Body of pancreas (tissue), 4 donors: ENCODE data around the gene VPS33B. TPM values are rescaled to one million over a fixed set of nuclear protein-coding genes. Genes with fewer than 3 reads are reported as not detected.

ENCODE experiments used
- ATAC-seq: fragments of 150-250 bp; one replicate; pipeline ENCODE4 v1.9.1; 2016
- DNase-seq, 4 donors: peaks; one replicate each; pipeline ENCODE4 v3.0.0-alpha.2; 2019
- H3K27ac ChIP-seq, 4 donors: fragments of 200-600 bp; sonication (generic); 1 replicate in 3 of 4; 2 replicates in 1 of 4; pipeline versions ENCODE4 v1.5.1 to v1.6.1; 2016 to 2019; ENCODE audit warnings: mild to moderate bottlenecking in 1 of 4, mixed read lengths in 1 of 4, moderate library complexity in 1 of 4
- H3K27me3 ChIP-seq, 2 donors: fragments of 200-600 bp; sonication (generic); one replicate each; pipeline ENCODE4 v1.6.0; 2016; ENCODE audit warnings: mild to moderate bottlenecking in 1 of 2
- H3K36me3 ChIP-seq, 2 donors: fragments of 200-600 bp; sonication (generic); replicated peaks in 1 of 2; 2 replicates each; pipeline ENCODE4 v1.5.1; 2016; ENCODE audit warnings: low read depth in 2 of 2; ENCODE audit not compliant: insufficient read depth in 1 of 2
- H3K4me1 ChIP-seq: fragments of 200-600 bp; sonication (generic); one replicate; pipeline ENCODE4 v1.6.0; 2016
- H3K4me3 ChIP-seq, 2 donors: fragments of 200-600 bp; sonication (generic); 1 replicate in 1 of 2; 2 replicates in 1 of 2; pipeline ENCODE4 v1.5.1; 2016 to 2019
- H3K9me3 ChIP-seq, 3 donors: fragments of 200-600 bp; sonication (generic); 1 replicate in 2 of 3; 2 replicates in 1 of 3; pipeline ENCODE4 v1.5.1; 2016
- POLR2A ChIP-seq, 3 donors: fragments of 450-650 bp; IDR thresholded peaks; one replicate each; pipeline ENCODE4 v1.6.1; 2016; ENCODE audit warnings: antibody characterized with exemption in 3 of 3, mild to moderate bottlenecking in 2 of 3
- WGBS, 2 donors: methylation state at CpG; one replicate each; pipeline ENCODE4 v1.1.5; 2017; 5-methylcytosine and 5-hydroxymethylcytosine counted together
- intact Hi-C: fragments of 100-400 bp; cut with DNase I; formaldehyde crosslinking; loops from one replicate; pipeline ENCODE4 v1.15.1; 2023
- small RNA-seq: library from RNA; depleted of rRNA; stranded (forward); fragments of <200 nt; gene quantifications from one replicate; pipeline ENCODE3, GENCODE V24; 2016
- total RNA-seq, 2 donors: library from RNA; depleted of rRNA; stranded (reverse); fragments of >200 nt; gene quantifications; one replicate each; pipeline ENCODE4 v1.1.0, GENCODE V29; 2016
- TF ChIP-seq, protein P1 (sequence below), 7 experiments: fragments of 450-650 bp in 4 of 7; fragments of 200-600 bp in 3 of 7; sonication (generic) in 3 of 7; IDR thresholded peaks; one replicate each; pipeline ENCODE4 v1.5.1; 2016 to 2019; ENCODE audit warnings: antibody characterized with exemption in 7 of 7

The VPS33B gene
- total RNA-seq, 2 donors from 2014 or later = 8.3 to 10.5 TPM

DNA sequence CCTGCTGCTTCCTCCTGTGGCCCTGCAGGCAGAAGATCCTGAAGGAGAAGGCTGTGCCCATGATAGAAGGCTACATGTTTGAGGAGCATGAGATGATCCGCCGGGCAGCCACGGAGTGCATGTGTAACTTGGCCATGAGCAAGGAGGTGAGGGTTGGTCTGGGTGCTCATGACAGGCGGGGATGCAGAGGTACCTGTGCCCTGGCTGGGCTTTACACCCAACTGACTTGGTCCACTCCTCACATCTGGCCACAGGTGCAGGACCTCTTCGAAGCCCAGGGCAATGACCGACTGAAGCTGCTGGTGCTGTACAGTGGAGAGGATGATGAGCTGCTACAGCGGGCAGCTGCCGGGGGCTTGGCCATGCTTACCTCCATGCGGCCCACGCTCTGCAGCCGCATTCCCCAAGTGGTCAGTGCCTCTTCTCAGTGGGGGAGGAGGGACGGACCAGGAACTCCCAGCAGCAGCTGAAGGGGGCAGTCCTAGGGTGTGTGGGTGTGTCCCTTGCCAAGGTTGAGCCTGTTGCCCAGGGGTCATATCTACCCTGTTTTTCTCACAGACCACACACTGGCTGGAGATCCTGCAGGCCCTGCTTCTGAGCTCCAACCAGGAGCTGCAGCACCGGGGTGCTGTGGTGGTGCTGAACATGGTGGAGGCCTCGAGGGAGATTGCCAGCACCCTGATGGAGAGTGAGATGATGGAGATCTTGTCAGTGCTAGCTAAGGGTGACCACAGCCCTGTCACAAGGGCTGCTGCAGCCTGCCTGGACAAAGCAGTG lies 69.3 kb downstream of the VPS33B start:
- intact Hi-C loops = loop anchor here (5.0 kb wide), 1 partner anchor 89 kb away; no protein-coding TSS in a partner anchor
- Histone ChIP-seq H3K36me3 (peaks cover 3 to 23% of the 10 kb centered on the region in 2 donors), H3K4me1 (peaks cover 30% of the 10 kb centered on the region), H3K27ac (no peak overlapping the region), H3K9me3 (no peaks in the 10 kb centered on the region), H3K4me3 (no peak overlapping the region), H3K27me3 (no peaks in the 10 kb centered on the region)
- no peak for DNase-seq
- TF ChIP-seq POLR2A (IDR thresholded peaks at IDR 0.05) = no peak
- TF ChIP-seq, protein P1, sequence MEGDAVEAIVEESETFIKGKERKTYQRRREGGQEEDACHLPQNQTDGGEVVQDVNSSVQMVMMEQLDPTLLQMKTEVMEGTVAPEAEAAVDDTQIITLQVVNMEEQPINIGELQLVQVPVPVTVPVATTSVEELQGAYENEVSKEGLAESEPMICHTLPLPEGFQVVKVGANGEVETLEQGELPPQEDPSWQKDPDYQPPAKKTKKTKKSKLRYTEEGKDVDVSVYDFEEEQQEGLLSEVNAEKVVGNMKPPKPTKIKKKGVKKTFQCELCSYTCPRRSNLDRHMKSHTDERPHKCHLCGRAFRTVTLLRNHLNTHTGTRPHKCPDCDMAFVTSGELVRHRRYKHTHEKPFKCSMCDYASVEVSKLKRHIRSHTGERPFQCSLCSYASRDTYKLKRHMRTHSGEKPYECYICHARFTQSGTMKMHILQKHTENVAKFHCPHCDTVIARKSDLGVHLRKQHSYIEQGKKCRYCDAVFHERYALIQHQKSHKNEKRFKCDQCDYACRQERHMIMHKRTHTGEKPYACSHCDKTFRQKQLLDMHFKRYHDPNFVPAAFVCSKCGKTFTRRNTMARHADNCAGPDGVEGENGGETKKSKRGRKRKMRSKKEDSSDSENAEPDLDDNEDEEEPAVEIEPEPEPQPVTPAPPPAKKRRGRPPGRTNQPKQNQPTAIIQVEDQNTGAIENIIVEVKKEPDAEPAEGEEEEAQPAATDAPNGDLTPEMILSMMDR (IDR thresholded peaks at IDR 0.05) = no peak
- 90 to 92% methylated on average over 2 to 14 of the region's 14 CpGs for WGBS, 2 donors
- no peak for ATAC-seq

DNA sequence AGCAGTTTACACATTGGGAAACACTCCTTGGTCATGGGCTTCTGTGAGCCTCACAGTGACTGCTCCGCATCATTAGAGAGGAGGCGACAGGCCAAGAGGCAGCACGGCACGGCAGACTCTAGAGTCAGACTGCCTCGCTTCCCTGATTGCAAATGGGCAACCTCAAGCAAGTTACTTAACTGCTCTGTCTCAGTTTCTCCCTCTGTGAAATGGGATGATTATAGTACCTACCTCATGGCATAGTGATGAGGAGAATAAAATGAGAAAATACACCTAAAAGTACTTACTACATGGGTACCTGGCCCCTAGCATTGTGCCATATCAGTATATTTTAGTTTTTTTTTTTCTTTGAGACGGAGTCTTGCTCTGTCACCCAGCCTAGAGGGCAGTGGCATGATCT lies 71.7 kb downstream of the VPS33B start:
- DNase-seq (no peak), ATAC-seq (no peak)
- peaks cover 11% of the 10 kb centered on the region for H3K4me1 ChIP-seq
- no peaks in the 10 kb centered on the region for H3K27me3 ChIP-seq
- intact Hi-C loops = loop anchor here (5.0 kb wide), 1 partner anchor 92 kb away; no protein-coding TSS in a partner anchor
- H3K9me3 ChIP-seq = no peaks in the 10 kb centered on the region
- H3K4me3 ChIP-seq = no peak overlapping the region
- no peak overlapping the region for H3K27ac ChIP-seq
- peaks cover 11 to 34% of the 10 kb centered on the region in 2 donors for H3K36me3 ChIP-seq
- TF ChIP-seq POLR2A (IDR thresholded peaks at IDR 0.05) = no peak
- WGBS, 2 donors = 88 to 100% methylated on average over 2 to 6 of the region's 6 CpGs

DNA sequence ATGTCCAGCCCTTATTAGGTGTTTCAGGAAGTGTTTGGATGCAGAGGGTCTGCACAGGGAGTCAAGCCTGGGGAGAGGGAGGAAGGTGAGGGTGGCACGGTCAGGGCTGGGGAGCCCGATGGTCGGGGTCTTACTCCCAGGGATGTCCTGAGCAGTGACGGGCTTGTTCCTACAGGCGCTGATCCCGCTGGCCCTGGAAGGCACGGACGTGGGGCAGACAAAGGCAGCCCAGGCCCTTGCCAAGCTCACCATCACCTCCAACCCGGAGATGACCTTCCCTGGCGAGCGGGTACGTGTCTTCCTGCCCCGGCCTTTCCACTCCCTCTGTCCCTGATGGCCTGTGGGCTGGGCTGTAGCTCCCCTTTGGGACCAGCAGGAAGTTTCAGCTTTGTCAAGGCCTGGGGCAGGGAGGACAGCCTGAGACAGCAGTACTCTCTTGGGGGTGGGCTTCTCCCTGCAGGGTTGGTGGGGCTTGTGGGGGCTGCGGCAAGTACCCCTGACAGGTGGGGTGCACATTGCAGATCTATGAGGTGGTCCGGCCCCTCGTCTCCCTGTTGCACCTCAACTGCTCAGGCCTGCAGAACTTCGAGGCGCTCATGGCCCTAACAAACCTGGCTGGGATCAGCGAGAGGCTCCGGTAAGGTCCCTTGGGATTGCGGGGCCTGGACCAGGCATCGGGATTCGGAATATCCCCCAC lies 72.3 kb downstream of the VPS33B start:
- DNase-seq (no peak), ATAC-seq (no peak)
- TF ChIP-seq, protein P1 (IDR thresholded peaks at IDR 0.05) = no peak
- TF ChIP-seq POLR2A (IDR thresholded peaks at IDR 0.05) = no peak
- Histone ChIP-seq H3K9me3 (no peaks in the 10 kb centered on the region), H3K27ac (no peak overlapping the region), H3K4me3 (no peak overlapping the region), H3K27me3 (no peaks in the 10 kb centered on the region), H3K4me1 (peaks cover 5% of the 10 kb centered on the region), H3K36me3 (peaks cover 12 to 35% of the 10 kb centered on the region in 2 donors)
- intact Hi-C loops = loop anchor here (5.0 kb wide), 1 partner anchor 92 kb away; no protein-coding TSS in a partner anchor
- WGBS, 2 donors = 91% methylated on average over 20 of the region's 23 CpGs; no CpG with 5 or more reads in 1 of the 2 donors

Small RNAs within 50 kb of the gene (small RNA-seq; reads per million reads assigned to genes)
- not detected for gene RF00019

Other genes starting within 250 kb of the VPS33B start
- 100 to 1,000 TPM in 1 of 2 donors, 10 to 100 TPM in 1; 88.0 to 112 TPM for gene FURIN, start 154.0 kb downstream of the VPS33B start, total RNA-seq
- gene FES, start 138.1 kb downstream of the VPS33B start, total RNA-seq = 10 to 100 TPM; 16.9 to 24.4 TPM
- 100 to 1,000 TPM in 1 of 2 donors, 10 to 100 TPM in 1; 78.9 to 138 TPM for gene MAN2A2, start 119.3 kb downstream of the VPS33B start, total RNA-seq
- 10 to 100 TPM; 13.8 to 14.5 TPM for gene HDDC3, start 90.0 kb downstream of the VPS33B start, total RNA-seq
- gene UNC45A, start 87.3 kb downstream of the VPS33B start, total RNA-seq = 10 to 100 TPM; 42.8 to 85.0 TPM
- 10 to 100 TPM; 13.7 to 21.4 TPM for gene RCCD1, start 67.7 kb downstream of the VPS33B start, total RNA-seq
- gene PRC1, start 28.1 kb downstream of the VPS33B start, total RNA-seq = 10 to 100 TPM in 1 of 2 donors, 1 to 10 TPM in 1; 9.1 to 11.5 TPM
- 10 to 100 TPM in 1 of 2 donors, under 1 TPM in 1; 0.78 to 20.4 TPM for gene SV2B, start 77.7 kb upstream of the VPS33B start, total RNA-seq